D721Med (cell line): ENCODE results near the gene ELOVL1.

Experiments used
- DNase-seq: peaks from one replicate; pipeline ENCODE4 v3.0.0; 2011; ENCODE audit warnings: low spot score; ENCODE audit not compliant: insufficient read length
- FAIRE-seq: peaks from 2 replicates; lab custom pipeline; 2011; peaks lifted over from hg19 to GRCh38; lab: Jason Lieb, UNC
- TF ChIP-seq, protein P1 (sequence below): IDR thresholded peaks from 2 replicates; pipeline ENCODE4 v1.5.1; 2012; ENCODE audit warnings: mild to moderate bottlenecking, control low read depth; ENCODE audit not compliant: insufficient read depth; ENCODE audit errors: missing control alignments

The ELOVL1 gene

DNA sequence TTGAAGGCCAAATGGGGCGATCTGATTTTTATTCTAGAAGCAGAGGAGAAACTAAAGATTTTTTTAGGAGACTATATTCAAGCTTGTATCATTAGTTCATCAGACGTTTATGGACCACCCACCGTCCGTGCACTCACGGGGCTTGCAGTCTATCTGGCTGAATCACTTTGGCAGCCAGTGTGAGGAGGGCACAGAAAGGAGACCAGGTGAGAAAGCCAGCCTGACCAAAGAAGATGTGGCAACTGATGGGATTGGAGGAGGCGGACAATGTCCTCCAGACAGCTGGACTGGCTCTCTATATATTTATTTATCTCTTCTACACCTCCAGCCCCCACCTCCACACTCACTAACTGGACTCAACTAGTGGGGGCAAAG is 822 bp upstream of the ELOVL1 start:
- DNase-seq: no peak
- FAIRE-seq: no peak
- TF ChIP-seq, protein P1, sequence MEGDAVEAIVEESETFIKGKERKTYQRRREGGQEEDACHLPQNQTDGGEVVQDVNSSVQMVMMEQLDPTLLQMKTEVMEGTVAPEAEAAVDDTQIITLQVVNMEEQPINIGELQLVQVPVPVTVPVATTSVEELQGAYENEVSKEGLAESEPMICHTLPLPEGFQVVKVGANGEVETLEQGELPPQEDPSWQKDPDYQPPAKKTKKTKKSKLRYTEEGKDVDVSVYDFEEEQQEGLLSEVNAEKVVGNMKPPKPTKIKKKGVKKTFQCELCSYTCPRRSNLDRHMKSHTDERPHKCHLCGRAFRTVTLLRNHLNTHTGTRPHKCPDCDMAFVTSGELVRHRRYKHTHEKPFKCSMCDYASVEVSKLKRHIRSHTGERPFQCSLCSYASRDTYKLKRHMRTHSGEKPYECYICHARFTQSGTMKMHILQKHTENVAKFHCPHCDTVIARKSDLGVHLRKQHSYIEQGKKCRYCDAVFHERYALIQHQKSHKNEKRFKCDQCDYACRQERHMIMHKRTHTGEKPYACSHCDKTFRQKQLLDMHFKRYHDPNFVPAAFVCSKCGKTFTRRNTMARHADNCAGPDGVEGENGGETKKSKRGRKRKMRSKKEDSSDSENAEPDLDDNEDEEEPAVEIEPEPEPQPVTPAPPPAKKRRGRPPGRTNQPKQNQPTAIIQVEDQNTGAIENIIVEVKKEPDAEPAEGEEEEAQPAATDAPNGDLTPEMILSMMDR: no peak

DNA sequence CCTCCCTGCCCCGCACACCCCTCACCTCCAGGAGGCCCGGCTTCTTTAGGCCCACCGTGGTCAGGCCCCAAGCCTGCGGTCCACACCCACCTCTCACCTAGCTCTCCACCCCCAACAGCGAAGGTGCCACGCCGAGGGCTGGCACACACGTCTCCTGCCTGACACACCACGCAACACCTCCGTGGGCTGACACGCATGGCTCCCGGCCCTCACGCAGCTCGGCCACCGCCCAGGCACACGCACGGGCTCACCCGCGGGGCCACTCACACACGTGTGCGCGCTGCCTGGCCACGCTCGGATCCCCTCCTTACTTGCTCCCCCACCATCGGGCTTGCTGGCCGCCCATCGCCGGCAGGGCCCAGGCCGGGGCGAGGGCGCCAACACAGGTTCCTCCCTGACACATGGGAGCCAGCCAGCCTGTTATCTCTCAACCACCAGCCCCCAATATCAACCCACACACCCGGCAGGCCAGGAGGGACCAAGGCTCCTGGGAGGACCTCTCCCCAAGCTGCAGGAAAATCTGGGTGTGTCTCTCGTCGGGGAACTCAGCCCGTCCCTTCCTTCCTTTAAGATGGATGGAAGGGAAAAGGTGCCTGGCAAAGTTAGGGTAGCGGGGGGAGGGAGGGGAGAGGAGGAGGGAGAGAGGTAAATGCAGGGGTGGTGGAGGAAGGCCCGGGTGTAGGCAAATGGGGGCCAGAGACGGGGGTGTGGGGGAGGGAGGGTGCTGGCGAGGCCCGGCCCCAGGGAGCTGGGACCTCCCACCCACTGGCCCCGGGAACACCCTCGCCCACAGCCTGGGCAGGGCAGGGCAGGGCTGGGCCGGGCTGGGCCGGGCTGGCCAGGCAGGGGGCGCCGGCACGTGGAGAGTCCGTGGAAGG is 546 bp downstream of the ELOVL1 start:
- FAIRE-seq: no peak
- no peak for DNase-seq
- TF ChIP-seq, protein P1: no peak

DNA sequence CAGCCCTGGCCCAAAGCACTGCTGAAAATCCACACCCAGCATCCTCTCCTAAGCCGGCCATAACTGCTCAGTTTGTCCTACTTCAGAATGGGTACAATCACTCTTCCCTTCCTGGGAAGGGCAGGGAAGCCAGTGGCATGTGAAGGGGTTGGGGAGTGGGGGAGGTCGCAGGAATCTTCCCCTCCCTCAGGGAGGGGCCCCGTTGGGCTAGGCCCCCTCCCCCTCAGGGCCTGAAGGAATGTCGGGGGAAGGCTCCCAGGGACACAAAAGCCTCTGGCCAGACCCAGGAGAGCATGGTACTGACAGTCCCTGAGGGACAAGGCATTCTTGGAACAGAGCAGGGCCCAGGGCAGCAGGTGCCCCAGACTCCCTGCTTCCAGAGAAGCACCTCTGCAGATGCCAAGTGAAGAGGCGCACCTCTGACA is 1.2 kb downstream of the ELOVL1 start:
- DNase-seq: no peak
- no peak for FAIRE-seq
- TF ChIP-seq, protein P1: no peak

DNA sequence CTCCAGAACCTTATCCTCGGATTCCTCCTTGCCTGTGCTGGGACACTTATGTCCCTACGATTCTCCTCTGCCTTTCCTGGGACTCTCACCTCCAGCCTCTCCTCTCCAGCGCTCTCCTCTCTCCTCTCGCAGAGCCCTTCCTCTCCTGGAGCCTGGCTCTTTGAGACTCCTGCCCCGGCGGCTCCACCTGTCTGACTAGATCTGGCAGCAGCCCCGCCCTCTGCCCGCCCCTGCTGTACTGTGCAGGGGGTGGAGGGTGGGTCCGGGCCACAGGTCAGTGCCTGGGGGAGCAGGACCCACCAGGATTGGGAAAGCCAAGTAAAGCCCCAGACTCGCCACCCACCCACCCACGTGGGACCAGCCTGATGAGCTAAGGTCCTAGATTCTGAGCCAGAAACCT is 1.6 kb downstream of the ELOVL1 start:
- TF ChIP-seq, protein P1: no peak
- no peak for FAIRE-seq

DNA sequence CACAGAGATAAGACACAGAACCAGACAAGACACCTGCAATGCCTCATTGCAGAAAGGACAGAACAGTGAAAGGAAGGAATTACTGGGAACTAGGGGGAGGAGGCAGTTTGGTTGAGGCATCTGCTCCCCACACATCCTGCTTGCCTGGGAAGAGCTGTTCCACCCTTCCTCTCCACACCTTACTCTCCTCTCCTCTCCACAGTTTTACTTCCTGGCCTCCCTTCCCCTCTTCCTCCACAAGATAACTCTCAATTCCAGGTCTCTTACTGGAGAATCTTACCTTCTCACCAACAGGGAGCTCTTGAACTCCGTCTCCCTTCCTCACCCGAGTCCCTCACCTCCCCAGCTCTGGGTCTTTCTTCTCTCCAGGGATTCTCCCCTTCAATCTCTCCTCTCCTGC is 2.1 kb downstream of the ELOVL1 start:
- DNase-seq: no peak
- TF ChIP-seq, protein P1: no peak
- FAIRE-seq: no peak

More for the DNA sequence above, 1.6 kb downstream of the ELOVL1 start:
- no peak for DNase-seq

DNA sequence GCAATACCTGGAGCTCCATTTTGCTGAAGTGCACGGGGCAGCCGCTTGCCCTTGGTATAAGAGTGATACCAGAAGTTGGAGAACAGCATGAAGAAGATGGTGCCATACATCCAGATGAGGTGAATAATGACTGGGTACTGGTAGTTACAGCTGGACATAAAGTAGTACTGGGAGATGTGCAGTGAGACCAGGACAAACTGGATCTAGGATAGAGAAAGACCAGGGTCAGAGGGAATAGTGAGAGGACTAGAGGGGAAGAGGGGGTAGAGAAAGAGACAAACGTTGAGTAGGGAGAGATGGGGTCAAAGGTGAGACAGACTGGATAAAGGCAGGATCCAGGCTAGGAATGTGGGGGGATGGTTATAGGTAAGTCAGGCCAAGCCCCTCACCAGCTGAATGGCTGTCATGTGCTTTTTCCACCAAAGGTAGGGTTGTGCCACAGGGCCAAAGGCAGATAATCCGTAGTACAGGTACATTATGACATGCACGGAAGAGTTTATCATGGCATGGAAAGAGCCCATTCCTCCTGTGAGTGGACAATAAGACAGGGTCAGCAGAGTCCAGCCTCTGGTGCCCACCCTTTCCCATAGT is 3.8 kb downstream of the ELOVL1 start:
- TF ChIP-seq, protein P1: no peak
- no peak for FAIRE-seq
- DNase-seq: no peak
